ENCODE data around the gene S100A7A. TPM values are rescaled to one million over a fixed set of nuclear protein-coding genes. Genes with fewer than 3 reads are reported as not detected.

S100A7A gene
- total and polyA plus RNA-seq, 2 of the 13 experiments (the other 11 are each of a cell fraction or from before 2014, with no cell fraction given): not detected

GRCh38 chr1:153374071-153374470, 42.2 kb upstream of the S100A7A start:
- Histone ChIP-seq H3K27me3 (ENCODE audit: control insufficient read depth in 1 of 2, insufficient read depth in 2 of 2, low read length in 2 of 2) (peaks cover 0 to 1% of the 10 kb centered on the region in 2 experiments; a peak in 1 of 5 replicates), H3K4me2 (ENCODE audit: low read depth, low read length) (no peak overlapping the region), H3K36me3 (replicated peaks in 1 of 2; ENCODE audit: control insufficient read depth in 1 of 2, insufficient read depth in 2 of 2, low read length in 2 of 2) (no peaks in the 10 kb centered on the region), H3K9me3 (ENCODE audit: low read length) (no peaks in the 10 kb centered on the region), H4K20me1 (ENCODE audit: insufficient read depth, low read length) (no peaks in the 10 kb centered on the region), H3K4me3 (replicated peaks in 1 of 3; ENCODE audit: insufficient read depth in 1 of 3, low read depth in 2 of 3, low read length in 3 of 3) (no peak overlapping the region), H3K79me2 (ENCODE audit: insufficient read depth, low read length) (no peaks in the 10 kb centered on the region), H3K4me1 (ENCODE audit: insufficient read depth, low read length) (no peaks in the 10 kb centered on the region), H2AFZ (ENCODE audit: low read length) (no peak overlapping the region), H3K9ac (ENCODE audit: insufficient read depth, low read depth, low read length) (no peak overlapping the region), H3K27ac (ENCODE audit: extremely low read length, insufficient read depth, low read length) (no peak overlapping the region)
- TF ChIP-seq SMC3 (IDR thresholded peaks at IDR 0.05; ENCODE audit: low read length) (no peak), KLF9 (CRISPR knock-in tag; IDR thresholded peaks at IDR 0.05; ENCODE audit: low read depth) (no peak)
- CTCF ChIA-PET (ENCODE audit: low intra/inter-chr PET ratio, low total read pairs): no interaction called here
- FAIRE-seq (no peak), DNase-seq (ENCODE audit: low spot score) (no peak), ATAC-seq (no peak)
- 0% methylated on average over 2 of the region's 2 CpGs for WGBS (ENCODE audit: low lambda C conversion rate)
- intact Hi-C loops (cut with micrococcal nuclease; ENCODE audit: unreplicated experiment): no loop called here
- POLR2A ChIA-PET: no interaction called here
- in situ Hi-C loops (cut with HindIII; ENCODE audit: extremely low pct_ligation_motif_present, low pct_unique_long_range_greater_than_20kb): no loop called here
- BruUV-seq (replicated peaks): no TSS peak

- no peaks in the 10 kb centered on the region for H3K9me3 ChIP-seq (ENCODE audit: low read length)
- no peak for DNase-seq (ENCODE audit: low spot score)
- H3K79me2 ChIP-seq (ENCODE audit: insufficient read depth, low read length): no peaks in the 10 kb centered on the region
- ChIA-PET CTCF (ENCODE audit: low intra/inter-chr PET ratio, low total read pairs) (no interaction called here), POLR2A (no interaction called here)
- no peaks in the 10 kb centered on the region for H3K36me3 ChIP-seq (replicated peaks in 1 of 2; ENCODE audit: control insufficient read depth in 1 of 2, insufficient read depth in 2 of 2, low read length in 2 of 2)
- FAIRE-seq: no peak
- no peak for ATAC-seq
- H3K27me3 ChIP-seq (ENCODE audit: control insufficient read depth in 1 of 2, insufficient read depth in 2 of 2, low read length in 2 of 2): peaks cover 0 to 1% of the 10 kb centered on the region in 2 experiments; a peak in 1 of 5 replicates
- TF ChIP-seq ZNF512B (CRISPR knock-in tag; IDR thresholded peaks at IDR 0.05; ENCODE audit: borderline replicate concordance): no peak
- TF ChIP-seq GMEB2 (CRISPR knock-in tag; IDR thresholded peaks at IDR 0.05; ENCODE audit: low read depth): no peak
- WGBS (ENCODE audit: low lambda C conversion rate): no CpG with 5 or more reads among the region's 1 CpG
- H2AFZ ChIP-seq (ENCODE audit: low read length): no peak within 1 kb of the TSS
- in situ Hi-C loops (cut with HindIII; ENCODE audit: extremely low pct_ligation_motif_present, low pct_unique_long_range_greater_than_20kb): no loop called here
- intact Hi-C loops (cut with micrococcal nuclease; ENCODE audit: unreplicated experiment): no loop called here
- H3K4me1 ChIP-seq (ENCODE audit: insufficient read depth, low read length): no peaks in the 10 kb centered on the region
- H3K4me3 ChIP-seq (replicated peaks in 1 of 3; ENCODE audit: insufficient read depth in 1 of 3, low read depth in 2 of 3, low read length in 3 of 3): no peak within 1 kb of the TSS
- H4K20me1 ChIP-seq (ENCODE audit: insufficient read depth, low read length): no peaks in the 10 kb centered on the region
- H3K9ac ChIP-seq (ENCODE audit: insufficient read depth, low read depth, low read length): no peak within 1 kb of the TSS
- H3K4me2 ChIP-seq (ENCODE audit: low read depth, low read length): no peak within 1 kb of the TSS
- BruUV-seq (replicated peaks): no TSS peak
- H3K27ac ChIP-seq (ENCODE audit: extremely low read length, insufficient read depth, low read length): no peak within 1 kb of the TSS
Observed at GRCh38 chr1:153375511-153375910, 40.8 kb upstream of the S100A7A start, which contains the start of gene S100A12. Gene S100A12 (minus strand): TSS chr1:153375621. CDS start chr1:153374592, 1,029 bp downstream.
